ENCODE data around the gene CRABP2. TPM values are rescaled to one million over a fixed set of nuclear protein-coding genes. Genes with fewer than 3 reads are reported as not detected.

CRABP2 gene
- total RNA-seq, 1 donor from 2014 or later = 110 TPM

- H3K27me3 Mint-ChIP-seq (ENCODE audit: insufficient read depth, low read depth) = peaks cover 13% of the 10 kb centered on the region
- Histone ChIP-seq H3F3A (ENCODE audit: low read depth) (peaks cover 52% of the 10 kb centered on the region), H4K20me1 (ENCODE audit: low read depth) (no peaks in the 10 kb centered on the region), H2AFZ (replicated peaks) (no peak overlapping the region), H3K4me3 (peak overlapping the region; percentile 44), H3K9me3 (ENCODE audit: low read depth) (no peaks in the 10 kb centered on the region), H3K79me2 (ENCODE audit: low read depth) (no peaks in the 10 kb centered on the region), H3K36me3 (no peaks in the 10 kb centered on the region), H3K4me2 (peak overlapping the region; percentile 84), H3K27ac (no peak overlapping the region), H3K4me1 (peaks cover 53% of the 10 kb centered on the region), H3K9ac (no peak overlapping the region), H3K27me3 (peaks cover 15% of the 10 kb centered on the region)
- H3K9me3 Mint-ChIP-seq = no peaks in the 10 kb centered on the region
- H3K36me3 Mint-ChIP-seq = no peaks in the 10 kb centered on the region
- TF ChIP-seq EZH2phosphoT487 (IDR thresholded peaks at IDR 0.05) (no peak), EZH2 (IDR thresholded peaks at IDR 0.05) (no peak), CTCF (IDR thresholded peaks at IDR 0.05) (no peak)
- peak; percentile 54 for DNase-seq (ENCODE audit: low spot score)
- H3K27ac Mint-ChIP-seq = peak overlapping the region; percentile 74
- H3K4me3 Mint-ChIP-seq = peak overlapping the region; percentile 78
- H3K4me1 Mint-ChIP-seq = peaks cover 58% of the 10 kb centered on the region
Observed at GRCh38 chr1:156689953-156690674, 15.3 kb downstream of the CRABP2 start.

DNA sequence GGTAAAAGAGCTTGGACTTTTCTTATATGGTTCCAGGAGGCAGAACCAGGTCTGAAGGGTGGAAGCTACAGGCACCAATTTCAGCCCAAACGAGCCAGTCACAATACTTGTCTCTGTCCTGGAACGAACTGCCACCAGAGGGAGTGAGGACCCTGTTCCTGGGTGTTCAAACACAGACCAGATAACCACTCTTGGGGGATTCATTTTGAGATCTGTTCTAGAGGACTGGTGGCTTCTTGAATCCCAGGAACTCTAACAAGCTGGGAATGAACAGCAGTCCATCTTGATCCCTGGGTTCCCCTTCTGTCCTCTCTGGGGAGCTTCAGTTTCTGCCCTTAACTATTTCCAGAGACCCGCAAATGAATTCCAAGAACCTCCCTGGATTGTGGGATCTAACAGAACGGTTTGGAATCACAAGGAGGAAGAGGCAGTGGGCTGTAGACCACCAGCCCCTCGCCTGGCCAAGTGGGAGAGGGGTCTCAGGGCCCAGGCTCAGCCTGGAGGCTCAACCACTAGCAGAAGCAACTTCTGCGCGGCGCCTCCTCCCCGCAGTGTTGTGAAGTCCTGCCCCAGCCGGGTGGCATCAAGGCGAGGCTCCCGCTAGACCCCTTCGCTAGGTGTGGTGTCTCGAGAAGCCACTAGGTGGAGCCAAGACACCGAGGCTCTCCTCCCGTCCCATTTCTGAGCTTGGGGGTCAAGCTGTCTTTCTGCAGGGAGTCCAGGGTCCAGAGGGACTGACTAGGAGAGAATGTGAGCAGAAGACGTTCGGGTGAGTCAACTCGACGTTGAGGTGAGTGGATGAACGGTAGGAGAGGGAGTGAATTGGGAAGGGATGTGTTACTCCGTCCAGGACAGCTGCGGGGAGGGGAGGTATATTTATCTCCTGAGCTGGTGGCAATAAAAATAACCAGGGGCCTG, 16.1 kb downstream of the CRABP2 start:
- Mint-ChIP-seq H3K4me3 (peak overlapping the region; percentile 78), H3K36me3 (no peaks in the 10 kb centered on the region), H3K9me3 (no peaks in the 10 kb centered on the region), H3K27ac (peak overlapping the region; percentile 85), H3K27me3 (ENCODE audit: insufficient read depth, low read depth) (peaks cover 13% of the 10 kb centered on the region), H3K4me1 (peaks cover 56% of the 10 kb centered on the region)
- peak; percentile 94 for DNase-seq (ENCODE audit: low spot score)
- TF ChIP-seq EZH2 (IDR thresholded peaks at IDR 0.05) = no peak
- TF ChIP-seq EZH2phosphoT487 (IDR thresholded peaks at IDR 0.05) = no peak
- peak; percentile 79 for TF ChIP-seq CTCF (IDR thresholded peaks at IDR 0.05)
- H3K4me3 ChIP-seq = peak overlapping the region; percentile 44
- H4K20me1 ChIP-seq (ENCODE audit: low read depth) = no peaks in the 10 kb centered on the region
- peak overlapping the region; percentile 92 for H2AFZ ChIP-seq (replicated peaks)
- no peaks in the 10 kb centered on the region for H3K79me2 ChIP-seq (ENCODE audit: low read depth)
- no peaks in the 10 kb centered on the region for H3K9me3 ChIP-seq (ENCODE audit: low read depth)
- H3K4me1 ChIP-seq = peaks cover 46% of the 10 kb centered on the region
- peaks cover 15% of the 10 kb centered on the region for H3K27me3 ChIP-seq
- H3K36me3 ChIP-seq = no peaks in the 10 kb centered on the region
- no peak overlapping the region for H3K27ac ChIP-seq
- peak overlapping the region; percentile 84 for H3K4me2 ChIP-seq
- no peak overlapping the region for H3K9ac ChIP-seq
- H3F3A ChIP-seq (ENCODE audit: low read depth) = peaks cover 46% of the 10 kb centered on the region

- H3F3A ChIP-seq (ENCODE audit: low read depth) = no peaks in the 10 kb centered on the region
- peaks cover 3% of the 10 kb centered on the region for H3K4me1 ChIP-seq
- H3K4me3 Mint-ChIP-seq = no peak overlapping the region
- no peaks in the 10 kb centered on the region for H3K36me3 ChIP-seq
- no peak overlapping the region for H2AFZ ChIP-seq (replicated peaks)
- H4K20me1 ChIP-seq (ENCODE audit: low read depth) = no peaks in the 10 kb centered on the region
- H3K9ac ChIP-seq = no peak overlapping the region
- no peak for DNase-seq (ENCODE audit: low spot score)
- H3K4me3 ChIP-seq = no peak overlapping the region
- peaks cover 18% of the 10 kb centered on the region for H3K4me1 Mint-ChIP-seq
- H3K36me3 Mint-ChIP-seq = no peaks in the 10 kb centered on the region
- no peaks in the 10 kb centered on the region for H3K9me3 ChIP-seq (ENCODE audit: low read depth)
- no peak overlapping the region for H3K4me2 ChIP-seq
- H3K27me3 ChIP-seq = peaks cover 8% of the 10 kb centered on the region
- no peaks in the 10 kb centered on the region for H3K79me2 ChIP-seq (ENCODE audit: low read depth)
- H3K27me3 Mint-ChIP-seq (ENCODE audit: insufficient read depth, low read depth) = peaks cover 6% of the 10 kb centered on the region
- no peak overlapping the region for H3K27ac ChIP-seq
- no peaks in the 10 kb centered on the region for H3K9me3 Mint-ChIP-seq
- no peak overlapping the region for H3K27ac Mint-ChIP-seq
- TF ChIP-seq CTCF (IDR thresholded peaks at IDR 0.05) (peak; percentile 20), EZH2phosphoT487 (IDR thresholded peaks at IDR 0.05) (no peak)
Observed at GRCh38 chr1:156684227-156684782, 21.1 kb downstream of the CRABP2 start.
